PC-9 (cell line): ENCODE data around the gene RBM3.

Source experiments
- EZH2 ChIP-seq: fragments of 200-600 bp; sonication (generic); IDR thresholded peaks from 2 replicates; pipeline ENCODE4 v1.8.0; 2017; ENCODE audit warnings: antibody characterized with exemption, low read depth
- TF ChIP-seq, protein P1 (sequence below): fragments of 200-600 bp; sonication (generic); conservative IDR thresholded peaks from 2 replicates; pipeline ENCODE4 v1.6.1; 2017; ENCODE audit warnings: mixed run types, antibody characterized with exemption, mild to moderate bottlenecking, moderate library complexity

DNA sequence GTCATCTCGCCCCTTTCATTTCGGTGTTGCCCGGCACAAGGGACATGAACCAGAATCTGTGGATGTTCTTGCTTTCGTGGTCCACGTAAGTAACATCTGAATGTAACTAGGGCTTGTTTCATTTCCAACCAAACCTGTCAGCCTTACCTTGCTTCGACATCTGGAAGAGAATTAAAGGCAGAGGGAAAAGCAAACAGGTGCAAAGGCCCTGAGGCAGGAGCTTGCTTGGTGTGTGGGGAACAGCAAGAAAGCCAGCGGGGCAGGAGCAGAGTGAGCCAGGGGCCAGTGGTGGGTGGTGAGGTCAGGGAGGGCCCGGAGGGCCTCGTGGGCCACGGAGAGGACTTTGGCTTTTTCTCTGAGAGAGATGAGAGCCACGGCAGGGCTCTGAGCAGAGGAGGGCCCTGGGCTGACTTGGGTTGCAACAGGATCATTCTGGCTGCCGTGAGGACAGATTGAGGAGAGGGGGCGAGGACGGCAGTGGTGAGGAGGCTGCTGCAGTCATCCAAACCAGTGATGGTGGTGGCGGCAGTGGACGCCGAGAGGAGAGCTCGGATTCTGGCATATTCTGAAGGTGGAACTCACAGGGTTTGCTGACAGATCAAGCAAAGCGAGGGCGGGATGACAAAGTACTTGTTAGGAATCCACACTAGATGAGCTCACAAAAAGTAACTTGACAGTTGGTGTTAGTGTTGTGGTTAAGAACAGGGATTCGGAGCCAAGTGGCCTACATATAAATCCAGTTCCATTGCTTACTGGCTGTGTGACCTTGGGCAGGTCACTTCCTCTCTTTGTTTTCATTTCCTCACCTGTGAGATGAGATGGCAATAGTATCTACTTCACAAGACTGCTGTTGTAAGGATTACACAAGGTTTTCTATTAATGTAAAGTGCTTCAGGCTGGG lies 16.2 kb downstream of the RBM3 start:
- TF ChIP-seq, protein P1, sequence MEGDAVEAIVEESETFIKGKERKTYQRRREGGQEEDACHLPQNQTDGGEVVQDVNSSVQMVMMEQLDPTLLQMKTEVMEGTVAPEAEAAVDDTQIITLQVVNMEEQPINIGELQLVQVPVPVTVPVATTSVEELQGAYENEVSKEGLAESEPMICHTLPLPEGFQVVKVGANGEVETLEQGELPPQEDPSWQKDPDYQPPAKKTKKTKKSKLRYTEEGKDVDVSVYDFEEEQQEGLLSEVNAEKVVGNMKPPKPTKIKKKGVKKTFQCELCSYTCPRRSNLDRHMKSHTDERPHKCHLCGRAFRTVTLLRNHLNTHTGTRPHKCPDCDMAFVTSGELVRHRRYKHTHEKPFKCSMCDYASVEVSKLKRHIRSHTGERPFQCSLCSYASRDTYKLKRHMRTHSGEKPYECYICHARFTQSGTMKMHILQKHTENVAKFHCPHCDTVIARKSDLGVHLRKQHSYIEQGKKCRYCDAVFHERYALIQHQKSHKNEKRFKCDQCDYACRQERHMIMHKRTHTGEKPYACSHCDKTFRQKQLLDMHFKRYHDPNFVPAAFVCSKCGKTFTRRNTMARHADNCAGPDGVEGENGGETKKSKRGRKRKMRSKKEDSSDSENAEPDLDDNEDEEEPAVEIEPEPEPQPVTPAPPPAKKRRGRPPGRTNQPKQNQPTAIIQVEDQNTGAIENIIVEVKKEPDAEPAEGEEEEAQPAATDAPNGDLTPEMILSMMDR = no peak
- TF ChIP-seq EZH2 = no peak
